Sigmoid colon (tissue), 4 donors: ENCODE data around the gene TSPAN18.

ENCODE experiments used
- POLR2AphosphoS5 ChIP-seq, 4 donors: sonication (generic); formaldehyde crosslinking; IDR thresholded peaks; one replicate each; pipeline ENCODE4 v1.6.1; 2017; ENCODE audit warnings: antibody characterized with exemption in 4 of 4
- TF ChIP-seq, protein P1 (sequence below), 4 experiments: fragments of 450-650 bp in 3 of 4; fragments of 200-600 bp in 1 of 4; IDR thresholded peaks; one replicate each; pipeline ENCODE4 v1.5.1; 2016 to 2019; ENCODE audit warnings: antibody characterized with exemption in 4 of 4, mild to moderate bottlenecking in 3 of 4, moderate library complexity in 2 of 4

DNA sequence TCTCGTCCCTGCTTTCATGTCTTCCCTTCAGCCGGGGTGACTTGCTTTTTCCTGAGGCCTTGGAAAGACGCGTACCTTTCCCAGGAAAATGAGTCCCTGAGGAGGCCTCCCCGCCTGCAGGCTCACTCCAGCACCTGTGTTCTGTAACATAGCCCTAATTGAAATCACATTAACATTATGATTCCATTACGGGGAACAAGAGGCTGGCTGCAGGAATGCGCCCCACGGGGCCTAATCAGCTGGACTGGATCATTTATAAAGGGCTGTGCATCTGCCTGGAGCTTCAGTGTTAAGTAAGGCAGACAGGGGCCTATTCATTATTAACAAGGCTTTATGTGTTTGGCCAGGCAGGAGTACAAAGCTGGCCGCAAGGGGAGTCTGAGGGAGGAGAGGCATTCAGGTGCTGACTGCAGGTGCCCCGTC lies 41.9 kb upstream of the TSPAN18 start:
- TF ChIP-seq, protein P1, sequence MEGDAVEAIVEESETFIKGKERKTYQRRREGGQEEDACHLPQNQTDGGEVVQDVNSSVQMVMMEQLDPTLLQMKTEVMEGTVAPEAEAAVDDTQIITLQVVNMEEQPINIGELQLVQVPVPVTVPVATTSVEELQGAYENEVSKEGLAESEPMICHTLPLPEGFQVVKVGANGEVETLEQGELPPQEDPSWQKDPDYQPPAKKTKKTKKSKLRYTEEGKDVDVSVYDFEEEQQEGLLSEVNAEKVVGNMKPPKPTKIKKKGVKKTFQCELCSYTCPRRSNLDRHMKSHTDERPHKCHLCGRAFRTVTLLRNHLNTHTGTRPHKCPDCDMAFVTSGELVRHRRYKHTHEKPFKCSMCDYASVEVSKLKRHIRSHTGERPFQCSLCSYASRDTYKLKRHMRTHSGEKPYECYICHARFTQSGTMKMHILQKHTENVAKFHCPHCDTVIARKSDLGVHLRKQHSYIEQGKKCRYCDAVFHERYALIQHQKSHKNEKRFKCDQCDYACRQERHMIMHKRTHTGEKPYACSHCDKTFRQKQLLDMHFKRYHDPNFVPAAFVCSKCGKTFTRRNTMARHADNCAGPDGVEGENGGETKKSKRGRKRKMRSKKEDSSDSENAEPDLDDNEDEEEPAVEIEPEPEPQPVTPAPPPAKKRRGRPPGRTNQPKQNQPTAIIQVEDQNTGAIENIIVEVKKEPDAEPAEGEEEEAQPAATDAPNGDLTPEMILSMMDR (IDR thresholded peaks at IDR 0.05): no peak
- no peak for TF ChIP-seq POLR2AphosphoS5 (IDR thresholded peaks at IDR 0.05)
